Right forelimb (tissue), 1 donor: ENCODE results near the gene SPECC1L.
A peak's percentile ranks its signal among the peaks of the same experiment; 100 is the strongest.

Source experiments
- DNase-seq: peaks from one replicate; pipeline ENCODE4 v3.0.0-alpha.2; 2018

The SPECC1L gene

GRCh38 chr22:24445481-24446259 lies 175.0 kb downstream of the SPECC1L start:
- no peak for DNase-seq

DNA sequence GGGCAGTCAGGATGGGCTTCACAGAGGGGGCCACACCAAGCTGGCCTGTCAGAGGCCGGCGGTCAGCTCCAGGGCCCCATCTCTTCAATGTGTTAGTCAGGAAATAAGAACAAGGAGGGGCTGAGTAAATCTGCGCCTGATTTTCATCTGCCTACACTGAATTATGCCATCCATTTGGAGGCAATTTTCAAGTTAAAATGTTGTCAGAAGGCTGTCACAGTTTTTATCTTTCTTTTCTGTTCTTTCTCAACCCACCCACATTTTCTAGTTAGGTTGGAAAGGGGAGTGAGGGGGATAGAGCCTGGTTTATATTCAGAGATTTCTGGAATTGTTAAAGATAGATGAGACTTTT lies 175.6 kb downstream of the SPECC1L start:
- no peak for DNase-seq

- no peak for DNase-seq
These were observed 180.0 kb downstream of the SPECC1L start for GRCh38 chr22:24450610-24451009.

- no peak for DNase-seq
These were observed 180.5 kb downstream of the SPECC1L start for GRCh38 chr22:24451162-24451561.

DNA sequence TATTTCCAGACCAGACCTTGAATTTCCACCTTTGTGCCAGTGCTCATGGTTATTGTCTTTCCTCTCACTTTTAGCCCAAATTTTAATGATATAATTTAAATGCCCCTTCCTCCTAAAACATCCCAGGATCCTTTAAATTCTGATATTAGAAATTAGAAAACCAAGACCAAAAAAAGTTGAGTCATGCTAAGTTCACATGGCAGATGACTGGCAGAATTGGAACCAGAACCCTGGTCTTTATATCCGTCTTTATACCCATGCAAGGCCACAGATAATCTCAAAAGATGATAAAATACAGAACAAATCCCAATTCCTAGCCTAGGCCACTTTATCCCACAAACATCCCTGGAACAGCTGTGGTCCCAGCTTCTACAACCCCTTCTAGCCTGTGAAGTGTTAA lies 183.2 kb downstream of the SPECC1L start:
- DNase-seq: no peak

DNA sequence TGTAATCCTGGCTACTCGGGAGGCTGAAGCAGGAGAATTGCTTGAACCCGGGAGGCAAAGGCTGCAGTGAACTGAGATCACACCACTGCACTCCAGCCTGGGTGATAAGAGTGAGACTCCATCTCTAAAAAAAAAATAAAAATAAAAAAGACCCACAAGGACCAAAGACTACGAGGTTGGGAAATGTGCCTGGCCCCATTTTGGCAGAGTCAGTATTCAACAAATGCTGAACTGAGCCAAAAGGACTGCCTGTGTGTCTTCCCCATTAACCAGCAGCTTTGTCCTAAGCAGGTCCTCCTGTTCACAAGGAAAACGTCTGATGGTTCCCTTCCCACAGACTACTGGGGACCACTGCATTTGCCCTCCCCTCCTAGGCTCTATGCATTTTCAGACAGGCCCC lies 184.4 kb downstream of the SPECC1L start:
- no peak for DNase-seq

- DNase-seq: no peak
These were observed 185.3 kb downstream of the SPECC1L start for GRCh38 chr22:24455751-24456426.

DNA sequence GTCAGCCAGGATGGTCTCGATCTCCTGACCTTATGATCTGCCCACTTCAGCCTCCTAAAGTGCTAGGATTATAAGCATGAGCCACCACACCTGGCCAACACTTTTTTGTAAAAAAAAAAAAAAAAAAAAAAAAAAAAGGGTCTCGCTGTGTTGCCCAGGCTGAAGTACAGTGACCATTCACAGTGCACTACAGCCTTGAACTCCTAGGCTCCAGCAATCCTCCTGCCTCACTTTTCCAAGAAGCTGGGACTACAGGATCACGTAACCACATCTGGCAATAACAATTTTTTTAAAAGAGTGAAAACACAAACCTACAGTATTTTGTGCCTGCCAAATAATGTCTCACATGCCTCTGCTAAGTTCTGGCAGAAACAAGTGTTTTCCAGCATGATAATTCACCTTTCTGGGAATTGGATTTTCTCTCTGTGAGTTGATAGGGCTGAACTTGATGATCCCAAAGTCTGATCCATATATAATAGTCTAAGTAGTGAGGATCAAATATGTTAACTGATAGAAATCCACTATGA lies 187.3 kb downstream of the SPECC1L start:
- no peak for DNase-seq

GRCh38 chr22:24459911-24460310 lies 189.3 kb downstream of the SPECC1L start:
- DNase-seq: no peak

- no peak for DNase-seq
These were observed 189.9 kb downstream of the SPECC1L start for GRCh38 chr22:24460418-24461089.

DNA sequence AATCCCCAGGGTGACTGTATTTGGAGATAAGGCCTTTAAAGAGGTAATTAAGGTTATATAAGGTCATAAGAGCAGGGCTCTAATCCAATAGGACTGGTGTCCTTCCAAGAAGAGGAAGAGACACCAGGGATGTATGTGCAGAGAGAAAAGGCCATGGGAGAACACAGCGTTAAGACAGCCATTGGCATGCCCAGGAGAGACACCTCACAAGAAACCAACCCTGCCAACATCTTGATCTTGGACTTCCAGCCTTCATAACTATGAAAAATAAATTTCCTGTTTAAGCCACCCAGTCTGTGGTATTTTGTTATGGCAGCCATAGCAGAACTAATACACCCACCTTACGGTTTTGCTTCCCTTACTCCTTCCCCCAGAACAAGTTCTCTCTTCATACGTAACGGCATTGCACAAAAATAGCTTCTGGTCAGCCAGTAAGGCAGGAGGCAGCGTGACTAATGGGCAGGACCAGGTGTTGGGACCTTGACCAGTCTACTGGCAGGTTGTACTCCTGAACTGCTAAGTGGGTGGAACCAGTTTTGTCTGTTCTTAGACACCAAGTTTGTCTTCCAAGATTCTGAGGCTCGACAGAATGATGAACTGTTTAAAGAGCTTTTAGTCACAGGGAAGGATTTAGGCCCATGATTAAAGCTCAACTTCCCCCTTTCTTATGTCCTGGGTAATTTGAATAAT lies 192.6 kb downstream of the SPECC1L start:
- DNase-seq: no peak

GRCh38 chr22:24465566-24465965 lies 194.9 kb downstream of the SPECC1L start:
- DNase-seq: no peak

DNA sequence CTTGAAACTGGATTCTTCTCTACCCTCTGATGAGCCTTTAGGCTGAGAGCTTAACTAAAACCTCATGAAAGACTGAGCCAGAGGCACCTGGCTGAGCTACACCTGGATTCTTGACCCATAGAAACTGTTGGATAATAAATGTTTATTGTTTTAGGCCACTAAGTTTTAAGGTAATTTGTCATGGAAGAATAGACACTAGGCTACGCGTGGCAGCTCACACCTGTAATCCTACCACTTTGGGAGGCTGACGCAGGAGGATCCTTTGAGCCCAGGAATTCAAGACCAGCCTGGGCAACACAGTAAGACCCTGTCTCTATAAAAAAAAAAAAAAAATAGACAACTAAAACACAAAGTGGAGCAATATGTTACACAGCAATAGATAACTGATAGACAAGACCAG lies 195.3 kb downstream of the SPECC1L start:
- DNase-seq: no peak

- peak; percentile 52 for DNase-seq
These were observed 196.2 kb downstream of the SPECC1L start for GRCh38 chr22:24466716-24467328.

- no peak for DNase-seq
These were observed 196.7 kb downstream of the SPECC1L start for GRCh38 chr22:24467340-24467739.
